Measurements from ENCODE around the gene SHC4.

SHC4 gene

GRCh38 chr15:48856942-48857341 is 106.8 kb downstream of the SHC4 start:
- in situ Hi-C loops (cut with MboI; ENCODE audit: low sequenced_read_pairs): loop anchor here (25.0 kb wide), 2 partner anchors 280 to 1280 kb away; no protein-coding TSS in a partner anchor

DNA sequence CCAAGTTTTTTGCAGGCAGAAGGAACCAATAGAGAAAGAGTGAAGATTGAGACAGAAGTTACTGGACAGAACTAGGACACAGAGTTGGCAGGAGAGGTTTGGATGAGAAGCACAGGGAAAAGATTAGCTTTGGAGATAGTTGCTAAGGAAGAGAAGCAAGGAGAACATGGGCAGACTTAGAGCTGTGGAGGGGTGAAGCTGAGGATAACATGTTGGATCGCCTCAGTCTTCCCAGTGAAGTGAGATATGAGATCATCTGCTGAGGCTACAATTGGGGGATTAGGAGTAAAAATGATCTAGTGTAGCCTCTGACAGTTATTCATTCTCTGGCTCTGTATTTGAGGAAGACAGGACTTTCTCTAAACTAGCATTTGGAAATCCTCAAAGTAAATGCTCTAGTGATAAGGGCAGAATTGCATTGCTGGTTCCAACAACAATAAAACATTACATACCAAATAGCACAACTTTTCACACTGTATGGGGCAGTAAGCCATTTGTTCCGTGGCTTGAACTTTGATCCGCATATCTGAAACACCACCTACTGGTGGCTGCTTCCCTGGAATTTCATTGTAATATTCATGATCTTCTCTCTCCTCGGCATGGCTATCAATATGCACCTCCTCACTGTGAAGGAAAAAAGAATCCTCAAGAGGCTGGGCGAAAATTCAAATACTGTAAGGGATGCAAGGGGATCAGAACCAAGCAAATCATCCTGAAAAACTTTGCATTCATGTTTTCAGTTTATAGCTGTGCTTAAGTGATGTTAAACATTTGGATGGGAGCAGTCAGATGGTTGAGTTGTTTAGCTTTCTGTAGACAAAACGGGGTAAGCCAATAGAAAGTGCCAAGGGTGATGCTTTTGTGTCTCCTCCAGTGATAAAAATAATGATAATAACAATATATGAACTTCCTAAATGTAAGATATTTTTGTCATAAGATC is 107.9 kb downstream of the SHC4 start:
- in situ Hi-C loops (cut with MboI; ENCODE audit: low sequenced_read_pairs): loop anchor here (25.0 kb wide), 2 partner anchors 282 to 1282 kb away; no protein-coding TSS in a partner anchor

DNA sequence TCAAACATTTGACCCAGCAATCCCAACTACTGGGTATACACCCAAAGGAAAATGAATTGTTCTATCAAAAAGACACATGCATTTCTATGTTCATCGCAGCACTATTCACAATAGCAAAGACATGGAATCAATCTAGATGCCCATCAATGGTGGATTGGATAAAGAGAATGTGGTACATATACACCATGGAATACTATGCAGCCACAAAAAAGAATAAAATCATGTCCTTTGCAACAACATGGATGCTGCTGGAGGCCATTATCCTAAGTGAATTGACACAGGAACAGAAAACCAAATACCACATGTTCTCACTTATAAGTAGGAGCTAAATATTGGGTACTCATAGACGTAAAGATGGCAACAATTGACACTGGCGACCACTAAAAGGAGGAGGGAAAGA is 109.3 kb downstream of the SHC4 start:
- in situ Hi-C loops (cut with MboI; ENCODE audit: low sequenced_read_pairs): loop anchor here (25.0 kb wide), 2 partner anchors 283 to 1283 kb away; no protein-coding TSS in a partner anchor

- in situ Hi-C loops (cut with MboI; ENCODE audit: low sequenced_read_pairs): loop anchor here (25.0 kb wide), 2 partner anchors 285 to 1285 kb away; no protein-coding TSS in a partner anchor
These were observed 111.8 kb downstream of the SHC4 start for GRCh38 chr15:48851956-48852355.

DNA sequence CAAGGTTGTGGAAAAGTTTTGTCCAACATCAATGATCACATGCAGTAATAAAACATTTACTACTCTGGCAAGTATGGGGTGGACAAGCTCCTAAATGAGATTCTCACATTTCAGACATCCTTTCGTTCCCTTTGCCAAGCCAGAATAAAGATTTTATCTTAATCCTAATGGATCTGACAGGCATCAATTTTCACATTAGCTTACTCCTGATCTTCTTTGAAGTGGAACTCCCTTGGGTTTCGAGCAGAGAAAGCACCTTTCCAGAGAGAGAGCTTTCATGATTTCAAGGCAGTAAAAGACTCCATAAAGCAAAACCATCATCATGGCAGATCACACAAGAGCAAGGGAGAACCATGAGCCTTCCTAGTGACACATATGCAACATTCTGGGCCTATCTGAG is 113.1 kb downstream of the SHC4 start:
- in situ Hi-C loops (cut with MboI; ENCODE audit: low sequenced_read_pairs): loop anchor here (25.0 kb wide), 2 partner anchors 287 to 1287 kb away; no protein-coding TSS in a partner anchor

DNA sequence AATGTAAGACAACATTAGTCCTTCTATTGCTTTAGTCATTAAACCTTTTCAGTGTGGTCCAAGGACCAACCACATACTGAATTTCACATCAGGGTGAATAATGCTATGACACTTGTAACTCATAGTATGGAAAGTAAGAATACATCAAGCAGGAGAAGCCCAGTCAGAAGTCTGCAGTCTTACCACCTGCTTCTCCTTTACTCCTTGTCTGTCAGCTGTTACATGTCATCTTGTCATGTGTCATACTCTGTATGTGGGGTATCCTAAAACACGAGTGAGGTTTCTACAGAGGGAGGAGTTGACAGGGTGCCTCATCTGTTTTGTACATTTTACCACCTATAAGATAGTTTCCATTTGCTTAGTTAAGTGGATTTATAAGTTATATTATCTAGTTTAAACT is 118.6 kb downstream of the SHC4 start:
- in situ Hi-C loops (cut with MboI; ENCODE audit: low sequenced_read_pairs): no loop called here

GRCh38 chr15:48842501-48842900 is 121.2 kb downstream of the SHC4 start:
- in situ Hi-C loops (cut with MboI; ENCODE audit: low sequenced_read_pairs): no loop called here

DNA sequence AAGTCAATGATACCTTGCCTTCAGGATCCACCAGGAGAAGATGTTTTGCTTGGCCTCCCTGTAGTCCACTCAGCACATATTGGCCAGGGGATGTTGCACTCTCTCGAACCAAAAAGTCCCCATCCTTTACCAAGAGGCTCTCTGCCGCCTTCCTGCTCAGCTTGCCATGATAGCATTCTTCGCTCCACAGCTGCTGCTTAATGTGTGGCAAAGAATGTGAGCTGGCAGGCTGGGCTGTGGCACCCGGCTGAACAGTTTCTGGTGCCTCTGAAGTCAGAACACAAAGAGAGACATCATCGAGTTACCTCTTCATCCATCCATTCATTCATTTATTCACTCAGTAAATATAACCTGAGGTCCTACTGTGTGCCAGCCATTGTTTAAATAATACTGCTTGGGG is 129.0 kb downstream of the SHC4 start:
- in situ Hi-C loops (cut with MboI; ENCODE audit: low sequenced_read_pairs): no loop called here

DNA sequence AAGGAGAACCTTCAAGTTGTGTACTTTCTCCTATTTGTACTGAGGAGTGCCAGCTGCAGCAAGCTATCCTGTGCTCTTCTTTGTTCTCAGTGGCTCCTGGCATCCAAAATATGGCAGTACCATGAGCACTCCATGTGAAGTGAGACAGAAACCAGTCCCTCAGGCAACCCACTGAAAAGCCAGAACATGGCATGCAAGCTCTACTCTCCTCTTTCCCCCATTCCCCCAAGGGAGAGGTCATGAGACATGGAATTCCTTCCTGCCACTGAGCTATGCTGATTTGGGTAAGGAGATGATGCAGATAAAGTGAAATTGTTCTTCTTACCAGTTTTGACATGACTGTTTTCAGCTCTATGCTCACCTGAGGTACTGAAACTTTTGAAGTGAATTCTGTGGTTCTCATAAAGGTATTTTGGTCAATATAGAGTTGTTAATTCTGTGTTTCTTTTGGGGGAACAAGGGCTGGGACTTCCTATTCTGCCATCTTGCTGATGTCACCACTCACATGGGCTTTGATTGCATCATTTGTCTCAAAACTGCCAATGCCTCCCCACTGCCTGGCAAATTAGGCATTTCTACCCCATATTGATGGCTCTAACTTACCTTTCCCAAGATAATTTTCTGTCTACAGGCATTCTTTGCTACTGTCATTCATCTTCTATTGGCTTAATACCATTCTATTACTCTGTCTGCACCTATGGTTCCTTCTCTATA is 130.0 kb downstream of the SHC4 start:
- in situ Hi-C loops (cut with MboI; ENCODE audit: low sequenced_read_pairs): no loop called here

- in situ Hi-C loops (cut with MboI; ENCODE audit: low sequenced_read_pairs): no loop called here
These were observed 131.1 kb downstream of the SHC4 start for GRCh38 chr15:48832648-48833047.

- in situ Hi-C loops (cut with MboI; ENCODE audit: low sequenced_read_pairs): no loop called here
These were observed 134.8 kb downstream of the SHC4 start for GRCh38 chr15:48828906-48829305.

DNA sequence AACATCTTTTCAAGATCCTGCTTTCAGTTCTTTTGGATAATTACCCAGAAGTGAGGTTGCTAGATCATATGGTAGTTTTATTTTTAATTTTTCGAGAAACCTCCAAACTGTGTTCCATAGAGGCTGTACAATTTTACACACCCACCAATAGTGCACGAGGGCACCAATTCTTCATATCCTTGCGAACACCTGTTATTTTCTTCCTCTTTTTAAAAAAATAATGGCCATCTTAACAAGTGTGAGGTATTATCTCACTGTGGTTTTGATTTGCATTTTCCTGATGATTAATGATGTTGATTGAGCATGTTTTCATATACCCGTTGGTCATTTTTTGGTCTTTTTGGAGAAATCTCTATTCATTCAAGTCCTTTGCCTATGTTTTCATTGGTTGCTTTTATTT is 135.2 kb downstream of the SHC4 start:
- in situ Hi-C loops (cut with MboI; ENCODE audit: low sequenced_read_pairs): no loop called here

DNA sequence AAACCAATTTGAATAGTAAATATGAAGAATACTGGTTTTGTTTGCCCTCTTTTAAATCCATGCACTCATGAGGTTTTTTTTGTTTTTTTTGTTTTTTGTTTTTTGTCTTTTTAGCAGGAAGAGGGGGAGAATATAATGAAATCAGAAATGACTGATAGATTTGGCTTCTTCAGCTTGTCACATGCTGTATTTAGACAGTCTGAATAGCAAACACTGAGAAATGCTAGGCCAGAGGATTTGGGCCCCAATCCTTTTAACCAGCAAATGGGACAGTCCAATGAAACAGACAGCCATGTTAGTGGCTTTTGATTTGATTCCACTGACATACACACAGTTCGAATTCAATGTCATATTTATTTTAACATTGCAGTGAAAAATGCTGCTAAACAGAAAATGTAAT is 138.6 kb downstream of the SHC4 start:
- in situ Hi-C loops (cut with MboI; ENCODE audit: low sequenced_read_pairs): no loop called here

- in situ Hi-C loops (cut with MboI; ENCODE audit: low sequenced_read_pairs): loop anchor here (25.0 kb wide), 1 partner anchor 461 kb away; no protein-coding TSS in a partner anchor
These were observed 140.0 kb downstream of the SHC4 start for GRCh38 chr15:48823706-48824105.

DNA sequence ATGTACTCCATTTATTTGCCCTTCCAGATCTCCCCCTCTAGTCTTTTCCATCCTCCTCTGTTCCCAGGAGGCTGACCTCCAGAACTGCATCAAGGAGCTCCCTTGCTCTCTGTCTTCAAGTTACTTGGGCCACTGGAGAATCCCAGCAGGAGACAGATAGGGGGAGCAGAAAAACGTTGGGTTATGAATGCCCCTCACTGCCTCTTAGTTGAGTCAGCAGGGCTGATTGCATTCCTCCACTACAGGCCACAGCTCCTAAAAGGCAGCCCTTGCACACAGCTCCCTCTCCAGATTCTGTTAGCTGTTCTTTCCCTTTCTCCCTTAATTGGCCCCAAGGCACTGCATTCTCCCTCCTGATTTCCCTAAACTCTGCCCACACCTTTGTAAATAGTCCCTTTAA is 140.5 kb downstream of the SHC4 start:
- in situ Hi-C loops (cut with MboI; ENCODE audit: low sequenced_read_pairs): loop anchor here (25.0 kb wide), 1 partner anchor 461 kb away; no protein-coding TSS in a partner anchor

- in situ Hi-C loops (cut with MboI; ENCODE audit: low sequenced_read_pairs): loop anchor here (25.0 kb wide), 1 partner anchor 452 kb away; no protein-coding TSS in a partner anchor
These were observed 149.4 kb downstream of the SHC4 start for GRCh38 chr15:48814286-48814685.

- in situ Hi-C loops (cut with MboI; ENCODE audit: low sequenced_read_pairs): loop anchor here (25.0 kb wide), 1 partner anchor 449 kb away; no protein-coding TSS in a partner anchor
These were observed 152.3 kb downstream of the SHC4 start for GRCh38 chr15:48811325-48811958.

- in situ Hi-C loops (cut with MboI; ENCODE audit: low sequenced_read_pairs): loop anchor here (25.0 kb wide), 1 partner anchor 448 kb away; no protein-coding TSS in a partner anchor
These were observed 153.1 kb downstream of the SHC4 start, which contains the start of gene CEP152 for GRCh38 chr15:48810414-48811324. CEP152 (minus strand) TSS chr15:48811069; CDS start chr15:48805649, 5,420 bp downstream.

DNA sequence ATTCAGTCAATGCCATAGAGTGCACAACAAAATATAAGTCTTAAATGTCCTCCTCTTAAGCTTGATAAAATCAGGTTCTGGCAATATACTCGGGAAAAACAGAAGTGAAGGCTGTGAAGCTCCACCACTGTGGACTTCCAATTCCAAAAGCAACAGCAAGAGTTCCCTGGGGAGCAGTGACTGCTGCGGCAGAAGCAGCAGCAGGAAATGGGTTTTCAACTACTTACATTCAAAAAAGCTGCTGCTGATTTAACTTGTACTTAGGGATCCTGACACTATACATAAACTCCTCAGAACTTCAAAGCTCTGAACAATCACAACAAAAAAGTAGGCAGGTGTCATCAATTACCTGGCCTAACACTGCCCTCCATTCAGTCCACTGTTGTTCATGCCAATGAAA is 157.6 kb downstream of the SHC4 start:
- in situ Hi-C loops (cut with MboI; ENCODE audit: low sequenced_read_pairs): loop anchor here (25.0 kb wide), 1 partner anchor 444 kb away; no protein-coding TSS in a partner anchor
